Gastroesophageal sphincter (tissue), 4 donors: ENCODE results near the gene PMP22. TPM values are rescaled to one million over a fixed set of nuclear protein-coding genes. Genes with fewer than 3 reads are reported as not detected.

Experiments used
- ATAC-seq: fragments of 150-250 bp; one replicate; pipeline ENCODE4 v1.9.1; 2016; ENCODE audit warnings: mild to moderate bottlenecking, moderate library complexity
- H3K27ac ChIP-seq, 4 donors: fragments of 200-600 bp; sonication (generic) in 3 of 4; 1 replicate in 3 of 4; 2 replicates in 1 of 4; pipeline ENCODE4 v1.5.1; 2016 to 2019
- H3K27me3 ChIP-seq: fragments of 200-600 bp; sonication (generic); one replicate; pipeline ENCODE4 v1.5.1; 2019
- H3K36me3 ChIP-seq, 2 donors: fragments of 200-600 bp; sonication (generic); one replicate each; pipeline ENCODE4 v1.5.1; 2019; ENCODE audit warnings: control low read depth in 1 of 2
- H3K4me1 ChIP-seq, 3 donors: fragments of 200-600 bp; sonication (generic); 1 replicate in 2 of 3; 2 replicates in 1 of 3; pipeline ENCODE4 v1.5.1; 2016 to 2019; ENCODE audit warnings: control low read depth in 2 of 3
- H3K4me3 ChIP-seq, 2 donors: fragments of 200-600 bp; sonication (generic); one replicate each; pipeline ENCODE4 v1.5.1; 2019; ENCODE audit warnings: mild to moderate bottlenecking in 1 of 2, moderate library complexity in 1 of 2
- H3K9me3 ChIP-seq, 3 donors: fragments of 200-600 bp; sonication (generic); one replicate each; pipeline ENCODE4 v1.5.1; 2017 to 2019; ENCODE audit warnings: control low read depth in 2 of 3
- CTCF ChIP-seq, 4 experiments: fragments of 200-600 bp in 2 of 4; fragments of 450-650 bp in 2 of 4; sonication (generic) in 1 of 4; IDR thresholded peaks; one replicate each; pipeline ENCODE4 v1.5.1; 2017 to 2019; ENCODE audit warnings: antibody characterized with exemption in 4 of 4, mild to moderate bottlenecking in 2 of 4, moderate library complexity in 2 of 4
- EP300 ChIP-seq: sonication (generic); formaldehyde crosslinking; IDR thresholded peaks from one replicate; pipeline ENCODE4 v1.6.1; 2017; ENCODE audit warnings: antibody characterized with exemption, mild to moderate bottlenecking
- POLR2A ChIP-seq, 2 donors: fragments of 450-650 bp; IDR thresholded peaks; one replicate each; pipeline ENCODE4 v1.6.1; 2017; ENCODE audit warnings: antibody characterized with exemption in 2 of 2, mild to moderate bottlenecking in 2 of 2, moderate library complexity in 1 of 2
- POLR2AphosphoS5 ChIP-seq: sonication (generic); formaldehyde crosslinking; IDR thresholded peaks from one replicate; pipeline ENCODE4 v1.6.1; 2017; ENCODE audit warnings: antibody characterized with exemption
- WGBS, 2 donors: methylation state at CpG; one replicate each; pipeline ENCODE4 v1.1.5; 2018; ENCODE audit warnings: low coverage in 1 of 2; 5-methylcytosine and 5-hydroxymethylcytosine counted together
- small RNA-seq, 4 donors: library from RNA; depleted of rRNA; stranded (forward); fragments of <200 nt; gene quantifications; one replicate each; pipeline ENCODE3, GENCODE V24; 2016
- total RNA-seq, 4 donors: library from RNA; depleted of rRNA; stranded (reverse); fragments of >200 nt; gene quantifications; one replicate each; pipeline ENCODE4 v1.1.0, GENCODE V29; 2016

The PMP22 gene
- total RNA-seq, 4 donors from 2014 or later = 145 to 268 (median 242) TPM

GRCh38 chr17:15180121-15180561 lies 85.0 kb downstream of the PMP22 start:
- H3K4me3 ChIP-seq = no peak overlapping the region
- no peak for ATAC-seq
- H3K27ac ChIP-seq = no peak overlapping the region
- 76 to 79% methylated on average over 4 to 8 of the region's 8 CpGs for WGBS, 2 donors
- peaks cover 3% of the 10 kb centered on the region for H3K27me3 ChIP-seq
- H3K9me3 ChIP-seq = no peaks in the 10 kb centered on the region
- TF ChIP-seq EP300 = no peak
- no peak for TF ChIP-seq POLR2A (IDR thresholded peaks at IDR 0.05)
- TF ChIP-seq CTCF (IDR thresholded peaks at IDR 0.05) = no peak
- TF ChIP-seq POLR2AphosphoS5 = no peak
- peaks cover 0 to 1% (median 0%) of the 10 kb centered on the region in 3 donors for H3K4me1 ChIP-seq
- H3K36me3 ChIP-seq = no peaks in the 10 kb centered on the region

Small RNA genes lying within 50 kb of the gene (small RNA-seq; reads per million reads assigned to genes)
- gene MIR4731 (0.13 to 1.5 (median 1.3) reads per million in 4 donors), gene RNU6-799P (0 reads per million in 4 donors)

Other genes with a start within 250 kb of the PMP22 start
- gene TEKT3, start 76.3 kb upstream of the PMP22 start, total RNA-seq = 1 to 10 TPM in 1 of 4 donors, not detected in 3; 2.6 TPM
- 1 to 10 TPM; 5.4 to 5.9 (median 5.5) TPM for gene CDRT4, start 202.3 kb upstream of the PMP22 start, total RNA-seq